HUDEP-2 (cell line): ENCODE measurements around the gene AURKA.

Source experiments
- DNase-seq, 76 experiments: peaks; one replicate each; lab custom pipeline; 2025; ENCODE audit not compliant: unreplicated experiment in 76 of 76; lab: John Stamatoyannopoulos, UW

Gene AURKA

GRCh38 chr20:56392132-56392880 lies at the start of gene AURKA, which contains the start of gene CSTF1:
Gene AURKA (minus strand): TSS chr20:56392215. CDS start chr20:56388197, 4,018 bp downstream.
Gene CSTF1 (plus strand): TSS chr20:56392645. CDS start chr20:56395553, 2,908 bp downstream.
- peak in 75 of 76 experiments; percentile 60 to 100 (median 99) for DNase-seq

GRCh38 chr20:56440346-56441007 lies 48.5 kb upstream of the AURKA start:
- no peak for DNase-seq

GRCh38 chr20:56439771-56440291 lies 47.8 kb upstream of the AURKA start:
- DNase-seq = no peak

- no peak for DNase-seq
Measured at GRCh38 chr20:56438284-56438683, 46.3 kb upstream of the AURKA start.

- DNase-seq = no peak
Measured at GRCh38 chr20:56437196-56437960, 45.4 kb upstream of the AURKA start.

GRCh38 chr20:56433880-56434255 lies 41.9 kb upstream of the AURKA start:
- no peak for DNase-seq

- DNase-seq = no peak
Measured at GRCh38 chr20:56433221-56433879, 41.3 kb upstream of the AURKA start.

- DNase-seq = no peak
Measured at GRCh38 chr20:56431471-56431870, 39.5 kb upstream of the AURKA start.

GRCh38 chr20:56430957-56431356 lies 38.9 kb upstream of the AURKA start:
- DNase-seq = no peak

GRCh38 chr20:56430461-56430860 lies 38.4 kb upstream of the AURKA start:
- DNase-seq = no peak

- DNase-seq = no peak
Measured at GRCh38 chr20:56429941-56430340, 37.9 kb upstream of the AURKA start.

GRCh38 chr20:56429502-56429901 lies 37.5 kb upstream of the AURKA start:
- peak in 26 of 76 experiments; percentile 5 to 59 (median 28) for DNase-seq

- no peak for DNase-seq
Measured at GRCh38 chr20:56428881-56429280, 36.9 kb upstream of the AURKA start.

- DNase-seq = no peak
Measured at GRCh38 chr20:56428410-56428809, 36.4 kb upstream of the AURKA start.

GRCh38 chr20:56427797-56428196 lies 35.8 kb upstream of the AURKA start:
- DNase-seq = no peak

GRCh38 chr20:56426926-56427325 lies 34.9 kb upstream of the AURKA start:
- DNase-seq = no peak

- DNase-seq = no peak
Measured at GRCh38 chr20:56426026-56426425, 34.0 kb upstream of the AURKA start.

- no peak for DNase-seq
Measured at GRCh38 chr20:56424931-56425330, 32.9 kb upstream of the AURKA start.

GRCh38 chr20:56423886-56424285 lies 31.9 kb upstream of the AURKA start:
- no peak for DNase-seq

GRCh38 chr20:56423211-56423610 lies 31.2 kb upstream of the AURKA start:
- DNase-seq = no peak

GRCh38 chr20:56422824-56423189 lies 30.8 kb upstream of the AURKA start:
- DNase-seq = no peak
